NCI-H1092 treated with DMSO at 0.1 percent for 48 hours (cell line): ENCODE data around the gene RFWD3.

Source experiments
- DNase-seq: peaks from one replicate; lab custom pipeline; 2025; lab: John Stamatoyannopoulos, UW

The RFWD3 gene

DNA sequence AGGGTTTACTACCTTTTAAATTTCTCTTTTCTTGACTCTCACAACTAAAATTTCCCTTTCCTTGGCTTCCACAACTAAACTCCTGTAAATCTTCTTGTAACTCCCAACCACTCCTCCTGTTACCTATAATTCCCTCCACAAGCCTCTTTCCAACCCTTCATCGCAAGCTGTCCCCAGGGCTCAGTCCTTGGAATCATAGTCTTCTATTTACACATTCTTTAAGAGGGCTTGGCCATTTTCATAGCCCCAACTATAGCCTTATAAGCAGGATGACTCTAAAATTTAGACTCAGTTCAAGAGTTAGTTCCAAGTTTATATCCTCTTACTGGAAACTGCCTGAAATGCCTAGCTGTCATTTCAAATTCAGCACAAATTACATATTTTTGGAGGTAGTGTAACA lies 83.7 kb downstream of the RFWD3 start:
- DNase-seq: no peak

DNA sequence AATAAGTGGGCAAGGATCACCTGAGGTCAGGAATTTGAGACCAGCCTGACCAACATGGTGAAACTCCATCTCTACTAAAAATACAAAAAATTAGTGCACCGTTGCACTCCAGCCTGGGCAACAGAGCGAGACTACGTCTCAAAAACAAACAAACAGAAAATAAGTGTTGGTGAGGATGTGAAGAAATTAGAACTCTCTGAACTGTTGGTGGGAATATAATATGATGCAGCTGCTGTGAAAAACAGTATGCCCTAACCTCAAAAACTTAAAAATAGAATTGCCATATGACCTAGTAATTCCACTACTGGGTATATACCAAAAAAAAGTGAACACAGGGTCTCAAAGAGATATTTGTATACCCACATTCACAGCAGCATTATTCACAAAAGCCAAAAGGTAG lies 85.8 kb downstream of the RFWD3 start:
- no peak for DNase-seq

DNA sequence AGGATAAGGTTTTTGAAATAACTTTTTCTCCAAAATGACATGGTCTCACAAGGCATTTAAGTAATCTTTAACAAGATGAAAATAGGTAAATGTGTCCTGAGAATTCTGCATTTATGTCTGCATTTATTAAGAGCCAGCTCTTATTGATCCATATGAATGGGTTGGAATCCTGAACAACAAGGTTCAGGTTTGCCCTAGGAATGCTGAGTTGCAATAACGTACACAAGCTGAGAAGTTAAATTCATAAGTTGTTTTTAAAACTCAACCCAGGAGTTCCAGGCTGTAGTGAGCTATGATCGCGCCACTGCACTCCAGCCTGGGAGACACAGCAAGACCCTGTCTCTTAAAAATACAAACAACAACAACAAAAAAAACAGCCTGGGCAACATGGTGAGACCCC lies 87.8 kb downstream of the RFWD3 start:
- no peak for DNase-seq

DNA sequence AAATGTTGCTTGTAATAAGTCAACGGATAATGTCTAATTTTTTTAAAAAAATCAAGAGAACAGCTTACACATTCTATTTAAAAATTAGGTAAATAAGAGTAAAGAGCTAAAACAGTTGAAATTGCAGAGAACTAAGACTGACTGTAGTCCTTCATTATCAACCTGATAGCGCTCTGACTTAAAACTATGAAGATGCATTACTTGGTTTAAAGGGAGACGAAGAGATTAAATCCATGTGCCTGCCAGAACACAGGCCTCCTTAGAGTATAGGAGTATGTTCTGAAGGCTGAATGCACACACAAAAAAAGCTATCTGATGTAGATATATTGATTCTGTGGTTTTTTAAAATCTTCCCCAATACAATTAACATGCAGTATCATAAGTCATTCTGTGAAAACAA lies 88.2 kb downstream of the RFWD3 start:
- no peak for DNase-seq

DNA sequence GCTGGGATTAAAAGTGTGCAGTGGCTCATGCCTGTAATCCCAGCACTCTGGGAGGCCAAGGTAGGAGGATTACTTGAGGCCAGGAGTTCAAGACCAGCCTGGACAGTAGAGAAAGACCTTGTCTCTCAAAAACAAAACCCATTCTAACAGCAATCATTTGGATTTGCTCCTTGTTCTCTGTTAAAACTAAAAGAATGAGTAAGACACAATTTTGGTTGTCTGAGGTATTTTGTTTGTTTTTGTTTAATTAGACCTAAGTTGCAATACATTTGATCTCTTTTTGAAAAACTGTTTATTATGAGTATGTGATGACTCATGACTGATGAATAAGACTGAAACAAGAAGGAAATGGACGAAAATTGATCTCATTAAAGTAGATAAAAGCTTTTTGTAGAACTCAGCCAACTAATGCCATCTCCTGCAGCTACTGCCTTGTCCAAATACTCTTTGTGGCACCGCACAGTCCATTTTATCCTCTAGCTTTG lies 88.8 kb downstream of the RFWD3 start:
- no peak for DNase-seq

DNA sequence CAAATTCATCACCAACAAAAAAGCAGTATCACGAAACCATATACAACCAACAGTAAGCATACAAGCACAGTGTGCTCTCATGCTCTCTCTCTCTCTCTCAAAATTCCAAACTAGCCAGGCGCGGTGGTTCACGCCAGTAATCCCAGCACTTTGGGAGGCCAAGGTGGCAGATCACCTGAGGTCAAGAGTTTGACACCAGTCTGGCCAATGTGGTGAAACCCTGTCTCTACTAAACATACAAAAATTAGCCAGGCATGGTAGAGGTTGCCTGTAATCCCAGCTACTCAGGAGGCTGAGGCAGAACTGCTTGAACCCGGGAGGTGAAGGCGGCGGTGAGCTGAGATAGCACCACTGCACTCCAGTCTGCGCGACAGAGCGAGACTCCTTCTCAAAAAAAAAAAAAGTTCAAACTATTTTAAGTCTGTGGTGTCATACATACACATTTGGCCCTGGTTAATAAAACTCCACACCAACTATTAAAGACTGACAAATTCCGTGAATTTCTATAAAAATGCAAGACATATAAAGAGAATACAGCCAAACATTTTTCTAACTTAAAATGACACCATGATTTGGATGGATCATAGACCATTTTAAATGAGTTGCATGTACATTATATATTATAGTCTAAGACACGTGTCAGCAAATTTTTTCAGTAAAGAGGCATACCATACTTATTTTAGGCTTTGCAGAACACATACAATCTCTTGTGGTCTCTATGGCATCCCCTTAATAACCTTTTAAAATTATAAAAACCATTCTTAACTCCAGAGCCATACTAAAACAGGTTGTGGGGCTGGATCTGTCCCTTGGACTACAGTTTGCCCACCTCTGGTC lies 90.7 kb downstream of the RFWD3 start:
- DNase-seq: no peak

DNA sequence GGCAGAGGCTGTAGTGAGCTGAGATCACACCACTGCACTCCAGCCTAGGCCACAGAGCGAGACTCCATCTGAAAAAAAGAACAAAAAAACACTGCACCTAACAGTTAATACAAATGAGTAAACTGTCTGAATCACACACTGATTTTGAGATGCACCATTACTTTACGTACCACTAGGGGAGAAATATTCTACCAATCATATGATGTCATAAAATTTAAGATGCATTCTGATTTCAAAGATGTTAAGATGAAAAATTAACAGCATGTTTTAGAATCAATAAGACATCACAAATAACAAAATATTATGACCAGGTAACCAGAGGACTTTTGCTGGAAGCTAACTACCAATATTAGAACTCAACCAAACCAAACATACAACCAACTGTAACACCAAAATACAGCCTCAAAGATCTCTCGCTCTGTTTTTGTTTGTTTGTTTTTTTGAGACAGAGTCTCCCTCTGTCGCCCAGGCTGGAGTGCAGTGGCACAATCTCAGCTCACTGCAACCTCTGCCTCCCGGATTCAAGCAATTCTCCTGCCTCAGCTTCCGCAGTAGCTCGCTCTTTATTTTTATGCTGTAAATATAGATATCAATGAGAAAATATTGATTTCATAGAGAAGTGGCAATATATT lies 91.4 kb downstream of the RFWD3 start:
- DNase-seq: no peak

DNA sequence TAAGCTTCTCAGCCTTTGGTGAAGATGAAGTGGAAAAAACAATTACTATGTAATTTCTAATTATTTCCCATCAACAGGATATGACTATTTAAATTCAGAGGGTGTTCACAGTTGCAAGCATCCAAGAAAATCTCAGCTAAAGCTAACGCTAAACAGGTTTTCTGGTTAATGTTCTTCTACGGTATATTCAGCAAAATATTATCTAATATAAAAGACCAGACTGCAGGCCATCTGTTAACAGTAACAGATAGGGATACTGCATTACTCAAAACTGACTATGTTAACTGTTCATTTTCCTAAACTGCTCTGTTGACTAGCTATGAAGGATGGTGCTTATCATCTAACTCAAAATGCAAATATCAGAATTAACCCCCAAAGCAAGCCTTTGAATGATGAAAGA lies 92.5 kb downstream of the RFWD3 start:
- DNase-seq: no peak

DNA sequence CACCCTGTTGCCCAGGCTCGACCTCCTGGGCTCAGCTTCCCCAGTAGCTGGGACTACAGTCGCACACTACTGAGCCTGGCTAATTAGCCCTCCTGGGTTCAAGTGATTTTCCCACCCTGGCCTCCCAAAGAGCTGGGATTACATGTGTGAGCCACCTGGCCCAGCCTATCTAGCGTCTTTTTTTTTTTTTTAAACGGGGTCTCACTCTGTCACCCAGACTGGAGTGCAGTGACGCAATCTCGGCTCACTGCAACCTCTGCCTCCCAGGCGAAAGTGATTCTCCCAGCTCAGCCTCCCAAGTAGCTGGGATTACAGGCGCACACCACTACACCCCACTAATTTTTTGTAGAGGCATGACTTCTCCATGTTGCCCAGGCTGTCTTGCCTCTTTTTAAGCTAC lies 93.1 kb downstream of the RFWD3 start:
- DNase-seq: no peak
